Stimulated activated effector memory CD8-positive, alpha-beta T cell treated with anti-CD3 and anti-CD28 coated beads, Interleukin-12 subunit alpha, Interleukin-12 subunit beta, amount 100 ng/mL, for 72 hours (primary cell): ENCODE data around the gene ZNF556.

Experiments
- ATAC-seq: fragments of 150-1000 bp; cut with Tn5 transposase; 2 replicates; pipeline ENCODE4 v1.10.0; 2021
- DNase-seq, 2 donors: peaks; one replicate each; pipeline ENCODE4 v3.0.0; 2021 to 2022; ENCODE audit warnings: low spot score in 2 of 2
- H3K27ac Mint-ChIP-seq: one replicate; pipeline ENCODE4 v1.8.0; 2022; ENCODE audit warnings: mild to moderate bottlenecking, mixed read lengths
- H3K36me3 Mint-ChIP-seq: one replicate; pipeline ENCODE4 v1.8.0; 2022; ENCODE audit warnings: mild to moderate bottlenecking, mixed read lengths
- H3K4me1 Mint-ChIP-seq: one replicate; pipeline ENCODE4 v1.8.0; 2022; ENCODE audit warnings: mixed read lengths
- H3K4me3 Mint-ChIP-seq: one replicate; pipeline ENCODE4 v1.8.0; 2022; ENCODE audit warnings: mild to moderate bottlenecking, mixed read lengths
- H3K9me3 Mint-ChIP-seq: one replicate; pipeline ENCODE4 v1.8.0; 2022; ENCODE audit warnings: mixed read lengths

ZNF556 gene

DNA sequence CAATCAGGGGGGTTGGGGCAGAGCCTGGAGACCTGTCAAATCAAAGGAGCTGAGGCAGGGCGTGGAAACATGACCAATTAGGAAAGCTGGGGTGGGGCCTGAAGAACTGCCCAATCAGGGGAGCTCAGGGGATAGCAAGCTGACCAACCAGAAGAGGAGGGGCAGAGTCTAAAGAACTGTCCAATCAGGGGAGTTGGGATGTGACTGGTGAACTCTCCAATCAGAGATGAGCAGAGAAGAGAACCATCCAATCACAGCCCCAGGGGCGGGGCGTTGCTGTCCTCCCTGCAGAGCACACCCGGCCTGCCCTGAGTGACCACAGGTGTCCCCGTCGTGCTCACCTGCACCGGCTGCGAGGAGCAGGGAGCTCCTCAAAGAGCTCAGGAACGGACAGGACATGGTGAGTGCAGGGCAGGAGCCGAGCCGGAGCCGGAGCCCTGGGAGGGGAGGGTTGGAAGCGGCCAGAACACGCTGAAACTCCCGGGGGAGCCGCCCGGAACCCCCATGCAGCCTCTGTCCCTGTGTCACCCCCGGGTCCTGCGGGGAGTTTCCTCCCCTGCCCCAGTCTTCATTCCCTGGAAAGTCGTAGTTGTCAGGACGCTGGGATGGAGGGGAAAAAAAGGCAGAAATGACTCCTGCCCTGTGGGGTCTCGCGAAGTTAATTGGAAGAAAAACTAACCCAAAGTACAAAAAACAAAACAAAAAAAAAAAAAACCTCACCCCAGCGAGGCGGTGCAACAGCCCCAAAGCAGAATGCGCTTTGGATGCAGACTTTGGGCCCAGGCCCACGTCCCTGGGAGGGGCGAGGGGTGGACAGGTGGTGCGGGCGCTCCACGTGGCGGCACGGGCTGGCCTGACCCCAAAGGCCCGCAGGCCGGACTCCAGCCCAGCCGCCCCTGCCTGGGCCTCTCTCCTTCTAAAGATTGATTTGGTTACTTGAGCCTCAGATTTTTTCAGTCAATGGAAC is at the start of gene ZNF556:
Gene ZNF556 (plus strand): TSS at position 311 of the 967 bp plus-strand sequence. CDS start 87 bp downstream, at position 398.
- no peak for DNase-seq
- no peaks in the 10 kb centered on the region for H3K9me3 Mint-ChIP-seq
- no peaks in the 10 kb centered on the region for H3K36me3 Mint-ChIP-seq
- no peak within 1 kb of the TSS for H3K27ac Mint-ChIP-seq
- peaks cover 6% of the 10 kb centered on the region for H3K4me1 Mint-ChIP-seq
- ATAC-seq: no peak
- H3K4me3 Mint-ChIP-seq: no peak within 1 kb of the TSS

DNA sequence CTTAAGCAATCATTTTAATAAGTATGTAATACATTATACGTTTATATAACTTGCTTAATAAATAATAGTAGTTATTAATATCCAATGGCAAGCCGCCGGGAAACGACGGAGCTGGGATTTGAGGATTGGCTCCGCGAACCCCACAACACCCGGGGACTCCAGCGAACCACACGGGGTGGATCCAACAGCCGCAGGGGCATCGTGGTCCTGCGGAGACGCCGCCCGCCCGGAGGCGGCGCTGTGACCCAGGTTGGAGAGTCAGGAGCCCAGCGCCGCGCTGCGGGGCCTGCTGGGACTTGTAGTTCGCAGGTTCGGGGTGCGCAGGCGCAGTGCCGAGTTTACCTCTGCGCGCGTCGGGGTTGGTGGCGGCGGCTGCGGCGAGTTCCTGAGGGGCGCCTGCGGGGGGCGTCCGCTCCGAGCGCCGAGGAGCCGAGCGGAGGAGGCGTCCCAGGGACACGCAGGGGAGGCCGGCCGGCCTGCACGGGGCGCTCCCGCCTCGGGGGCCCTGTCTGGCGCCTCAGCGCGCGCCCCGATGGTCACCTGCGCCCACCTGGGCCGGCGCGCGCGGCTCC is 47.5 kb upstream of the ZNF556 start, which contains the start of gene ZNF554:
Gene ZNF554 (plus strand): TSS at position 329 of the 572 bp plus-strand sequence. CDS start 204 bp downstream, at position 533.
- peak; percentile 99 for DNase-seq
- peaks cover 5% of the 10 kb centered on the region for H3K4me1 Mint-ChIP-seq
- no peaks in the 10 kb centered on the region for H3K9me3 Mint-ChIP-seq
- peak within 1 kb of the TSS; percentile 64 for H3K27ac Mint-ChIP-seq
- peaks cover 5% of the 10 kb centered on the region for H3K36me3 Mint-ChIP-seq
- H3K4me3 Mint-ChIP-seq: peak within 1 kb of the TSS; percentile 72
- ATAC-seq: peak; percentile 95

DNA sequence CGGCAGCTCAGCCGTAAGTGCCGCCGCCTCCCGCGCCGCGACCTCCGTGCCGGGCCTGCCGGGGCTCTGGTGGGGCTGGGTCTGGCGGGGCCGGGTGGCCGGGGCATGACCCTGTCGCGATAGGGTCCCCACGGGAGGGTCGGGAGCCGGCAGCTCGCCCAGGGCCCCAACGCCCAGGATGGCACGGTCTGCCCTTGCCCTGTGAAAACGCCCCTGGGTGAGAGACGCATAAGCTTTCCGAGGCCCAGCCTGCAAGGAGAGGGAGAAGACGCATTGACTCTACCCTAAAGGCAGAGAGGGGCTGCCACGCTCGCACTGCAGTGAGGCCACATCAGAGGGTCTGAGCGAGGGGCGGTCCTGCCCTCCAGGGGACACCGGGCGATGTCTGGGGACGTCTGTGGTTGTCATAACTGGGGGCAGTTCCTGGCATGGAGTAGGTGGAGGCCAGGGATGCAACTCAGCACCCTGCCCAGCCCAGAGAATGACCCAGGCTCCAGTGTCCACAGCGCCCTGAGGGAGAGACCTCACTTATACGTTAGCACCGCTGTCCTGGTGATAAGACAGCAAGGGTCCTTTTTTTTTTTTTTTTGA is 46.9 kb upstream of the ZNF556 start:
- peak overlapping the region; percentile 72 for H3K4me3 Mint-ChIP-seq
- no peaks in the 10 kb centered on the region for H3K9me3 Mint-ChIP-seq
- DNase-seq (no peak), ATAC-seq (peak; percentile 14)
- H3K27ac Mint-ChIP-seq: peak overlapping the region; percentile 64
- H3K36me3 Mint-ChIP-seq: peaks cover 5% of the 10 kb centered on the region
- H3K4me1 Mint-ChIP-seq: peaks cover 5% of the 10 kb centered on the region

DNA sequence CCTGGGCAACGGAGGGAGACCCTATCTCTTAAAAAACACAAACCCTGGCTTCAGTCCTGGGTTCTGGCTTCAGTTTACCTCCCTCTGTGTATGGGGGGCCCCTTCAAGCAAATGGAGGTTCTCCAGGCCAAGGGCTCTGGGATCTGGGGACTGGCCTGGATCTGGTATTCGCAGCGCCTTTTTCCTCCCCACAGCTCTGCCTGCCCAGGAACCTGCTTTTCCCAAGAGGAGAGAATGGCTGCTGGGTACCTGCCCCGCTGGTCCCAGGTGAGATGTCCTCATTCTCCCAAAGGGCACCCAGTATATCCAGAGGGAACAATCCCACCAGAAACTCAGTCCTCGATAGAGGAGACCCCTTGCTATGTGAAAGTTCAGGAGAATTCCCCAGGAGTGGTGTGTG is 44.3 kb upstream of the ZNF556 start:
- Mint-ChIP-seq H3K27ac (peak overlapping the region; percentile 12), H3K9me3 (peaks cover 3% of the 10 kb centered on the region), H3K4me3 (no peak overlapping the region), H3K4me1 (no peaks in the 10 kb centered on the region), H3K36me3 (peaks cover 5% of the 10 kb centered on the region)
- no peak for DNase-seq
- no peak for ATAC-seq

DNA sequence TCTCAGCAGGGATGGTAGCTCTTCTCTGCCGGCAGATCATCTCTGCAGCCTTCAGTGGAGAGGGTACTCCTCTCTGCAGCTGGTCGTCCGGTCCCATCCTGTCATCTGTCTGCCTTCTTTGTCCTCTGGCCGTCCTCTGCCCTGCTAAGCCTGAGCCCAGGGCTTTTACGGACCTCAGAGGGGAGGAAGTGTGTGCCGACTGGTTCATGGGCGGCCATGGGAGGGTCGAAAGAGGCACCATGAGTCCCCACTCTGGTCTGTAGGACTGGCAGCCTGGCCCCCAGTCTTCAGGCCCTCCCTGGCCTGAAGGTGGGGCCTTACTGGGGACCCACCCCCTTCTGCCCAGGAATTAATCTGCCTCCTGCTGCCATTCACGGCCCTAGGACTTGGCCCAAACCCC is 43.5 kb upstream of the ZNF556 start:
- peaks cover 5% of the 10 kb centered on the region for H3K36me3 Mint-ChIP-seq
- DNase-seq (no peak), ATAC-seq (no peak)
- H3K4me3 Mint-ChIP-seq: no peak overlapping the region
- H3K4me1 Mint-ChIP-seq: no peaks in the 10 kb centered on the region
- no peak overlapping the region for H3K27ac Mint-ChIP-seq
- H3K9me3 Mint-ChIP-seq: peaks cover 3% of the 10 kb centered on the region

DNA sequence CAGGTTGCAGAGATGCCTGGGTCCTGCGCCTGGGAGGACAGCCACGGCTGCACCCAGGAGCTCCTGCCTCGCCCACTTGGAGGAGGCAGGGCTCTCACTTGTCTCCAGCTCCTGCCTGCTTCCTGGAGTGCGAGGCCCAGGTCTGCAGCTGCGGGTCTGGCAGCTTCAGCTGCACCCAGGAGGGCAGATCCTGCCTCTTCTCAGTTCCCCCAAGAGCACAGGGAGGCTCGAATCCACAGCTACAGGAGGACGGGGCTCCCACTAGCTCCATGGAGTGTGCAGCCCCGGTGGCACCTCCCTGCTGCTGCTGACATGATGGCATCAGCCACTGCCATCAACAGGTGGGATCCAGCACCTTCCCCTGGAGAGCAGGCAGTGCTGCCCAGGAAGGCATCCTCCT is 43.0 kb upstream of the ZNF556 start:
- Mint-ChIP-seq H3K27ac (no peak overlapping the region), H3K9me3 (peaks cover 3% of the 10 kb centered on the region), H3K36me3 (peaks cover 5% of the 10 kb centered on the region), H3K4me3 (no peak overlapping the region), H3K4me1 (no peaks in the 10 kb centered on the region)
- DNase-seq (no peak), ATAC-seq (no peak)

DNA sequence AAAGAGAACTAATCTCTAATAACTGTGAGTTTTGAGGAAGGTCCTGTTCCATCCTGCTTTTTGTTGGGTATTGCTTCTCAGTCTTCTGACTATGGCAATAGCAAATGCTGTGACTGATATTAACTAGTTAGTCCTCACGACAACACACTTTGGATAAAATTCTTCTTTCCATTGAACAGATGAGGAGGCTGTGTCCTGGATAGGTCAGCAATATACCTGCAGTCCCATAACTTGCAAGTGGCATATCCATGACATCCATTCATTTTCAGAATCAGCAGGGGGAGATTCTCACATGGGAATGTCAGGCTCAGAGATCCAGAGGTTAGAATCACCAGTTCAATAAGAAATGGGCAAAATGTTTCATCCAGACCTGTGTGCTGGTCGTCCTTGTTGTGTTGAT is 40.1 kb upstream of the ZNF556 start:
- Mint-ChIP-seq H3K36me3 (no peaks in the 10 kb centered on the region), H3K4me3 (no peak overlapping the region), H3K9me3 (peaks cover 3% of the 10 kb centered on the region), H3K4me1 (no peaks in the 10 kb centered on the region), H3K27ac (no peak overlapping the region)
- ATAC-seq (no peak), DNase-seq (no peak)

DNA sequence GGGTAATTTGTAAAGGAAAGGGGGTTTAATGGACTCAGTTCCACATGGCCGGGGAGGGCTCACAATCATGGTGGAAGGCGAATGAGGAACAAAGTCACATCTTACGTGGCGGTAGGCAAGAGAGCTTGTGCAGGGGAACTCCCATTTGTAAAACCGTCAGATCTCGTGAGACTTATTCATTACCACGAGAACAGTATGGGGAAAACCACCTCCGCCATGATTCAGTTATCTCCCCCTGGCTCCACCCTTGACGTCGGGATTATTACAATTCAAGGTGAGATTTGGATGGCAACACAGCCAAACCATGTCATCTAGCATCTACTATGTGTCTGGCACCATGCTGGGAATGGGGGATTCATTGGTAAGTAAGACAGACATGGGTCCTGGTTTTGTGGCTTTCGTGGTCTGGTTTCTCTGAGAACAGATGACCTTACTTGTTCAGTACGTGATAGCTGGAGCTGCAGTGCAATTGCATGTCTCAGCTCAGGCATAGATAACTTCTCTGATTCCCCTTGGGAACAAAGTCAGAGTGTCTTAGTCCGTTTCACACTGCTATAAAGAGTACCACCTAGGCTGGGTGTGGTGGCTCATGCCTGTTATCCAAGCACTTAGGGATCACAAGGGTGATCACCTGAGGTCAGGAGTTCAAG is 39.2 kb upstream of the ZNF556 start:
- ATAC-seq (no peak), DNase-seq (no peak)
- Mint-ChIP-seq H3K9me3 (peaks cover 6% of the 10 kb centered on the region), H3K4me1 (no peaks in the 10 kb centered on the region), H3K4me3 (no peak overlapping the region), H3K27ac (peak overlapping the region; percentile 27), H3K36me3 (peaks cover 7% of the 10 kb centered on the region)

DNA sequence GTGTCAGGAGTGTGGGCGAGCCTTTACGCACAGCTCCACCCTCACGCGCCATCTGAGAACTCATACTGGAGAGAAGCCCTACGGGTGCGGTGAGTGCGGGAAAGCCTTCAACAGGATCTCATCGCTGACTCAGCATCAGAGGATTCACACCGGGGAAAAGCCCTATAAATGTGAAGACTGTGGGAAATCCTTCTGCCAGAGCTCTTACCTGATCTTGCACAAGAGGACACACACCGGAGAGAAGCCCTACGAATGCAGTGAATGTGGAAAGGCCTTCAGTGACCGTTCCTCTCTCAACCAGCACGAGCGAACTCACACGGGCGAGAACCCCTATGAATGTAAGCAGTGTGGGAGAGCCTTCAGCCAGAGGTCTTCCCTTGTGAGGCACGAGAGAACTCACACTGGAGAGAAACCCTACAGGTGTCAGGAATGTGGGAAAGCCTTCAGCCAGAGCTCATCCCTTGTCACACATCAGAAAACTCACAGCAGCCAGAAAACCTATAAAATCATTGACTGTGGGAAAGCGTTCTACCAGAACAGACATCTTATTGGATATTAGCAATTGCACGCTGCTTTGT is 32.8 kb upstream of the ZNF556 start:
- peaks cover 16% of the 10 kb centered on the region for H3K36me3 Mint-ChIP-seq
- no peak overlapping the region for H3K27ac Mint-ChIP-seq
- no peak overlapping the region for H3K4me3 Mint-ChIP-seq
- H3K9me3 Mint-ChIP-seq: peaks cover 15% of the 10 kb centered on the region
- DNase-seq: no peak
- no peaks in the 10 kb centered on the region for H3K4me1 Mint-ChIP-seq
- ATAC-seq: no peak

DNA sequence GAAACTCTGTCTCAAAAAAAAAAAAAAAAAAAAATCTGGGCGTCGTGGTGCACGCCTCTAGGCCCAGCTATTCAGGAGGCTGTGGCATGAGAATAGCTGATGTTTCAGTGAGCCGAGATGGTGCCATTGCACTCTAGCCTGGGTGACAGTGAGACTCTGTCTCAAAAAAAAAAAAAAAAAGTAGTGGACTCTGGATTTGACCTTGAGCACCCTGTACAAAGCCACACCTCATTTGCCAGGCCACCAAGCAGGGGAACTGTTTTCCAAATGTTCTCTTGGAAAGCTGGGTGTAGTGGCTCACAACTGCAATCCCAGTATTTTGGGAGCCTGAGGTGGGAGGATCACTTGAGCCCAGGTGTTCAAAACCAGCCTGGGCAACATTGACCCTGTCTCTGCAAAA is 29.7 kb upstream of the ZNF556 start:
- DNase-seq: no peak
- Mint-ChIP-seq H3K4me1 (peaks cover 4% of the 10 kb centered on the region), H3K4me3 (no peak overlapping the region), H3K9me3 (peaks cover 15% of the 10 kb centered on the region), H3K27ac (no peak overlapping the region), H3K36me3 (peaks cover 21% of the 10 kb centered on the region)
- no peak for ATAC-seq

DNA sequence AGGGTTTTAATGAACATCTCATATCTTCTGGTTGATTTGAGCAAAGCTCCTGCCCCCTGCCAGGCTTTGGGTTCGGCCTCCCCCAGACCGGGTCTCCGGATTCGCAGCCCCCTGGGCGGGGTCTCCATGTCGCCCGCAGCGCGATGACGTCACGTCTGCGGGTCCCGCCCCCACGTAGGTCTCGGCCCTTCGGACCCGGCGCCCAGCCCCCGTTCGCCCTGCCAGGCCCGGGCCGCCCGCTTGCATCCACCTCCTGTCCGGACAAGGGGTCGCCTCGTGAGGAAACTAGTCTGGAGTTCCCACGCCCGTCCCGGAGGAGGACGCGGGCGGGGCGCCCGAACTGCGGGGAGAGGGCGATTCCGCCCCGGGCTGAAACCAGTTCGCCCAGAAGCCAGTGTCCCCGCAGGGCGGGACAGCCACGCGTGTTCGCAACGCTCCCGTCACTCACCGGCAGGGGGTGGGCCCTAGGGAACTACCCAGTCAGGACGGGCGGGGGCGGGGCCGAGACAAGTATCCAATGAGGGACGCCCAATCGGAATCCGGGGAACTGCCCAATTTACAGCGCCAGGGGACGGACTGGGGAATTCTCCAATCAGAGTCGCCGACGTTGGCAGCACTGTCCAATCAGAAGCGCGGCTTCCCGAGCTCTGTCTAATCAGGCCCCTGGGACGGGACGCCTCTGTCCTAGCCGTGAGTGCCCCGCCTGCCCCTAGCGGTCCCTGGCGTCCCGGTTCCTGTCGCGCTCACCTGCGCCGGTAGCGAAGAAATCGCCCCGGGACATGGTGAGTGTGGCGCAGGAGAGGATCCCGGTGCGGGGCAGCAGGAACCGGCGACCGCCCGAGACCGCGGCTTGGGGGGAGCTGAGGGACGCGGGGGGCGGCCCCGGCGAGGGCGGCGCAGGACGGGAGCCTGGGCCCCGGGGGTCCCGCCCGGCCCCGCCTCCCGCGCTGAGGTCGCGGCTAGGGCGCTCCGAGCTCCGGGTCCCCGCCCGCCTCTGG is 26.0 kb upstream of the ZNF556 start, which contains the start of gene ZNF555:
Gene ZNF555 (plus strand): TSS at position 682 of the 998 bp plus-strand sequence. CDS start 98 bp downstream, at position 780.
- Mint-ChIP-seq H3K9me3 (peaks cover 3% of the 10 kb centered on the region), H3K4me1 (peaks cover 6% of the 10 kb centered on the region), H3K4me3 (peak within 1 kb of the TSS; percentile 87), H3K27ac (peak within 1 kb of the TSS; percentile 91), H3K36me3 (peaks cover 7% of the 10 kb centered on the region)
- peak; percentile 99 for ATAC-seq
- peak; percentile 85 to 96 for DNase-seq

DNA sequence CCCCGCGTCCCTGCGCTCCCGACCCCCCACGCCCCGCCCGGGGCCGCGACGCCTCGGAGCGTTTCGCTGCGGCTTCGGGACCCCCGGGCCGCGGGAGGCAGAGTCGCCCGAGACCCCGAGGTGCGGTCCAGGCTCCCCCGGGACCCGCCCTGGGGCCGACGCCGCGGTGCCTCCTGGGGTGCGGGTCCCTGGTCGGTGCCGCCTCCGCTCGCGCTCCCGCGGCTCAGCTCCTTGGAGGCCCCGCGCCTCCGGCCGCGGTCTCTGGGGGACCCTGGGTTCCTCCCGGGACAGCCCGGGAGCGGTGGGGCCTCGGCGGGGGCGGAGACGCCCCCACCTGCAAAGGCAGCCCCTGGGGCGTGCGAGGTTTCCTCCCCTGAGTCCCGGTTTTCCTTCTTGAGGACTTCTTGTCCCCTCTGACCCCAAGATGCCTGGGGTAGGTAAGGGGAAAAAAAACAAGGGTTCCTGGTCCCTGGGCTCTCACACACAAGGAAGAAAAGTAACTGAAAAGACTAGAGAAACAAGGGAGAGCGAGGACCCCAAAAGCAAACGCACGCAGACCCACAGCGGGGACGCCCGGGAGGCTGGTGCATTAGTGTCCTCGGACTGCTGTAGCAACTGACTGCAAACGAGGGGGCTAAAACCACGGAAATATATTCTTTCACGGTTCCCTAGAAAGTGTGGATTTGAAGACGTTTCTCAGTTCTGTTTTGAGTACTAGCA is 25.1 kb upstream of the ZNF556 start:
- no peak overlapping the region for H3K27ac Mint-ChIP-seq
- ATAC-seq (no peak), DNase-seq (peak in 1 of 2 donors; percentile 11)
- H3K36me3 Mint-ChIP-seq: peaks cover 7% of the 10 kb centered on the region
- H3K4me1 Mint-ChIP-seq: peaks cover 6% of the 10 kb centered on the region
- H3K9me3 Mint-ChIP-seq: no peaks in the 10 kb centered on the region
- H3K4me3 Mint-ChIP-seq: peak overlapping the region; percentile 87

DNA sequence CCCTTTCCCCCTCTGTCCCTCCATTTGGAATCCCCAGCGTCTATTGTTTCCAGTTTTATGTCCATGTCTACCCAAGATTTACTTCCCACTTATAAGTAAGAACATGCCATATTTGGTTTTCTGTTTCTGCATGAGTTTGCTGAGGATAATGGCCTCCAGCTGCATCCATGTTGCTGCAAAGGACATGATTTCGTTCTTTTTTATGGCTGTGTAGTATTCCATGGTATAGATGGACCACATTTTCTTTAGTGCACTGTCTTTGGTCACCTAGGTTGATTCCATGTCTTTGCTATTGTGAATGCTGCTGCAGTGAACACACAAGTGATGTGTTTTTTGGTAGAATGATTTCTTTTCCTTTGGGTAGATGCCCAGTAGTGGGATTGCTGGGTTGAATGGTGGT is 22.0 kb upstream of the ZNF556 start:
- peaks cover 10% of the 10 kb centered on the region for H3K4me1 Mint-ChIP-seq
- DNase-seq (no peak), ATAC-seq (no peak)
- H3K36me3 Mint-ChIP-seq: peaks cover 10% of the 10 kb centered on the region
- H3K27ac Mint-ChIP-seq: no peak overlapping the region
- peaks cover 2% of the 10 kb centered on the region for H3K9me3 Mint-ChIP-seq
- H3K4me3 Mint-ChIP-seq: no peak overlapping the region
